Cardiac fibroblast (primary cell): ENCODE results near the gene OSTC.

Experiments used
- DNase-seq, 2 donors: peaks; one replicate each; pipeline versions ENCODE4 v3.0.0 to v3.0.0-alpha.2; 2010; ENCODE audit warnings: low read depth in 2 of 2
- H3K4me3 ChIP-seq, 2 donors: replicated peaks in 1 of 2; 1 replicate in 1 of 2; 2 replicates in 1 of 2; pipeline ENCODE4 v1.5.1; 2011; ENCODE audit warnings: low read depth in 2 of 2, low read length in 2 of 2, mild to moderate bottlenecking in 2 of 2, moderate library complexity in 1 of 2
- CTCF ChIP-seq: IDR thresholded peaks from one replicate; pipeline ENCODE4 v1.5.1; 2011; ENCODE audit warnings: low read depth, mild to moderate bottlenecking, low read length, inconsistent platforms

Gene OSTC

GRCh38 chr4:108644237-108644636 is 6.2 kb upstream of the OSTC start:
- peak; percentile 23 to 62 for DNase-seq
- TF ChIP-seq CTCF, result no peak
- H3K4me3 ChIP-seq, result no peak overlapping the region

GRCh38 chr4:108646706-108647105 is 3.7 kb upstream of the OSTC start:
- DNase-seq, result no peak
- no peak for TF ChIP-seq CTCF
- no peak overlapping the region for H3K4me3 ChIP-seq

GRCh38 chr4:108649863-108650211 is 562 bp upstream of the OSTC start:
- H3K4me3 ChIP-seq, result peak overlapping the region; percentile 3 to 34
- no peak for TF ChIP-seq CTCF
- no peak for DNase-seq

GRCh38 chr4:108651014-108651791 is 804 bp downstream of the OSTC start:
- DNase-seq, result peak; percentile 68 to 82

GRCh38 chr4:108662629-108663028 is 12.2 kb downstream of the OSTC start:
- no peak for DNase-seq
- no peak for TF ChIP-seq CTCF
- H3K4me3 ChIP-seq, result no peak overlapping the region

More at GRCh38 chr4:108651014-108651791, 804 bp downstream of the OSTC start:
- H3K4me3 ChIP-seq, result peak overlapping the region; percentile 63 to 71
- no peak for TF ChIP-seq CTCF

- no peak for DNase-seq
- H3K4me3 ChIP-seq, result no peak overlapping the region
- TF ChIP-seq CTCF, result no peak
Measured at GRCh38 chr4:108674356-108674977, 24.1 kb downstream of the OSTC start.
